Body of pancreas (tissue), 4 donors: ENCODE data around the gene SELENOT. TPM values are rescaled to one million over a fixed set of nuclear protein-coding genes. Genes with fewer than 3 reads are reported as not detected.

Experiments used
- ATAC-seq: fragments of 150-250 bp; one replicate; pipeline ENCODE4 v1.9.1; 2016
- DNase-seq, 4 donors: peaks; one replicate each; pipeline ENCODE4 v3.0.0-alpha.2; 2019
- H3K27ac ChIP-seq, 4 donors: fragments of 200-600 bp; sonication (generic); 1 replicate in 3 of 4; 2 replicates in 1 of 4; pipeline versions ENCODE4 v1.5.1 to v1.6.1; 2016 to 2019; ENCODE audit warnings: mild to moderate bottlenecking in 1 of 4, mixed read lengths in 1 of 4, moderate library complexity in 1 of 4
- H3K27me3 ChIP-seq, 2 donors: fragments of 200-600 bp; sonication (generic); one replicate each; pipeline ENCODE4 v1.6.0; 2016; ENCODE audit warnings: mild to moderate bottlenecking in 1 of 2
- H3K36me3 ChIP-seq, 2 donors: fragments of 200-600 bp; sonication (generic); replicated peaks in 1 of 2; 2 replicates each; pipeline ENCODE4 v1.5.1; 2016; ENCODE audit warnings: low read depth in 2 of 2; ENCODE audit not compliant: insufficient read depth in 1 of 2
- H3K4me1 ChIP-seq: fragments of 200-600 bp; sonication (generic); one replicate; pipeline ENCODE4 v1.6.0; 2016
- H3K4me3 ChIP-seq, 2 donors: fragments of 200-600 bp; sonication (generic); 1 replicate in 1 of 2; 2 replicates in 1 of 2; pipeline ENCODE4 v1.5.1; 2016 to 2019
- H3K9me3 ChIP-seq, 3 donors: fragments of 200-600 bp; sonication (generic); 1 replicate in 2 of 3; 2 replicates in 1 of 3; pipeline ENCODE4 v1.5.1; 2016
- CTCF ChIP-seq, 7 experiments: fragments of 450-650 bp in 4 of 7; fragments of 200-600 bp in 3 of 7; sonication (generic) in 3 of 7; IDR thresholded peaks; one replicate each; pipeline ENCODE4 v1.5.1; 2016 to 2019; ENCODE audit warnings: antibody characterized with exemption in 7 of 7
- POLR2A ChIP-seq, 3 donors: fragments of 450-650 bp; IDR thresholded peaks; one replicate each; pipeline ENCODE4 v1.6.1; 2016; ENCODE audit warnings: antibody characterized with exemption in 3 of 3, mild to moderate bottlenecking in 2 of 3
- WGBS, 2 donors: methylation state at CpG; one replicate each; pipeline ENCODE4 v1.1.5; 2017; 5-methylcytosine and 5-hydroxymethylcytosine counted together
- intact Hi-C: fragments of 100-400 bp; cut with DNase I; formaldehyde crosslinking; loops from one replicate; pipeline ENCODE4 v1.15.1; 2023
- total RNA-seq, 2 donors: library from RNA; depleted of rRNA; stranded (reverse); fragments of >200 nt; gene quantifications; one replicate each; pipeline ENCODE4 v1.1.0, GENCODE V29; 2016

SELENOT gene
- total RNA-seq, 2 donors from 2014 or later: 20.2 to 21.4 TPM

DNA sequence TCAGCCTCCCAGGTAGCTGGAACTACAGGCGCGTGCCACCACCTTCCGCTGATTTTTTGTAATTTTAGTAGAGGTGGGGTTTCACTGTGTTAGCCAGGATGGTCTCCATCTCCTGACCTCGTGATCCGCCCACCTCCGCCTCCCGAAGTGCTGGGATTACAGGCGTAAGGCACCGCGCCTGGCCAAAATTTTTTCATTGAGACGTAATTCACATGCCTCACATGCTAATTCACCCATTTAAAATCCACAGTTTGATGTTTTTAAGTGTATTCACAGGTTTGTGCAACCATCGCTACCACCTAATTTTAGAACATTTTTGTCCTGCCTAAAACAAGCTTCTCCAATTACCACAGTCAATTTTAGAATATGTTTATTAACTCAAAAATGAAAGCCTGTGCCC is 37.1 kb downstream of the SELENOT start:
- intact Hi-C loops: no loop called here
- 92 to 97% methylated on average over 12 of the region's 12 CpGs for WGBS, 2 donors

DNA sequence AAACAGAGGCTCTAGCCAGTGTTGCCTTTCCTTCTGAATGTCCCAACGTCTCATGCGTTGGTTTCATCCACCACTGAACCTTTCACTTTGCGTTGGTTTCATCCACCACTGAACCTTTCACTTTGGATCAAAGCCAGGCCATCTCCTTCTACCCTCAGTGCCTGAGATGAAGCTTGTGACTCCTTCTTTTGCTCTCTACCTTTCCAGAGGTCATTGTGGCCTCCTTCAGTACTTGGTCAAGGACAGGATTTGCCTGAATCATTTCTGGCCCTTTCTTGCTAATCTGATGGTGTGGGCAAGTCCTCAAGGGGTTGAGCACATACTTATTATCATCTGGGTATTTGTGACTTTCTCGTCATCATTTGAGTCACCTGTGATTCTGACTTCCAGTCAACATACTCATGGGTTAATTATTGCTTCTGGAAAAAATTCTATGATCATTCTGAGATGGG is 50.0 kb downstream of the SELENOT start:
- ATAC-seq (no peak), DNase-seq (no peak)
- intact Hi-C loops: no loop called here
- Histone ChIP-seq H3K4me3 (no peak overlapping the region), H3K27ac (no peak overlapping the region), H3K9me3 (no peaks in the 10 kb centered on the region), H3K27me3 (no peaks in the 10 kb centered on the region), H3K36me3 (no peaks in the 10 kb centered on the region), H3K4me1 (no peaks in the 10 kb centered on the region)
- 77 to 79% methylated on average over 4 of the region's 4 CpGs for WGBS, 2 donors
- TF ChIP-seq CTCF (IDR thresholded peaks at IDR 0.05) (no peak), POLR2A (IDR thresholded peaks at IDR 0.05) (no peak)

More for the DNA sequence above, 37.1 kb downstream of the SELENOT start:
- Histone ChIP-seq H3K27me3 (no peaks in the 10 kb centered on the region), H3K27ac (no peak overlapping the region), H3K4me1 (no peaks in the 10 kb centered on the region), H3K36me3 (no peaks in the 10 kb centered on the region), H3K4me3 (no peak overlapping the region), H3K9me3 (no peaks in the 10 kb centered on the region)
- no peak for DNase-seq
- ATAC-seq: no peak
- TF ChIP-seq POLR2A (IDR thresholded peaks at IDR 0.05) (no peak), CTCF (IDR thresholded peaks at IDR 0.05) (no peak)

- Histone ChIP-seq H3K4me1 (no peaks in the 10 kb centered on the region), H3K27me3 (no peaks in the 10 kb centered on the region), H3K4me3 (no peak overlapping the region), H3K27ac (no peak overlapping the region), H3K36me3 (no peaks in the 10 kb centered on the region), H3K9me3 (no peaks in the 10 kb centered on the region)
- WGBS, 2 donors: 61 to 69% methylated on average over 4 of the region's 4 CpGs
- DNase-seq (no peak), ATAC-seq (no peak)
- TF ChIP-seq CTCF (IDR thresholded peaks at IDR 0.05): no peak
- TF ChIP-seq POLR2A (IDR thresholded peaks at IDR 0.05): no peak
- intact Hi-C loops: no loop called here
Measured at GRCh38 chr3:150656316-150656715, 53.2 kb downstream of the SELENOT start.

- 66 to 75% methylated on average over 7 of the region's 7 CpGs for WGBS, 2 donors
- H3K27me3 ChIP-seq: no peaks in the 10 kb centered on the region
- TF ChIP-seq CTCF (IDR thresholded peaks at IDR 0.05): no peak
- TF ChIP-seq POLR2A (IDR thresholded peaks at IDR 0.05): no peak
- no peaks in the 10 kb centered on the region for H3K36me3 ChIP-seq
- no peaks in the 10 kb centered on the region for H3K9me3 ChIP-seq
- intact Hi-C loops: no loop called here
- no peak for DNase-seq
- H3K4me3 ChIP-seq: no peak overlapping the region
- ATAC-seq: no peak
- H3K27ac ChIP-seq: no peak overlapping the region
- no peaks in the 10 kb centered on the region for H3K4me1 ChIP-seq
Measured at GRCh38 chr3:150662410-150663200, 59.5 kb downstream of the SELENOT start.

GRCh38 chr3:150663461-150663860 is 60.3 kb downstream of the SELENOT start:
- Histone ChIP-seq H3K27ac (no peak overlapping the region), H3K27me3 (no peaks in the 10 kb centered on the region), H3K4me1 (no peaks in the 10 kb centered on the region), H3K36me3 (no peaks in the 10 kb centered on the region), H3K9me3 (no peaks in the 10 kb centered on the region), H3K4me3 (no peak overlapping the region)
- ATAC-seq (no peak), DNase-seq (no peak)
- 80 to 88% methylated on average over 8 of the region's 8 CpGs for WGBS, 2 donors
- TF ChIP-seq POLR2A (IDR thresholded peaks at IDR 0.05): no peak
- no peak for TF ChIP-seq CTCF (IDR thresholded peaks at IDR 0.05)
- intact Hi-C loops: no loop called here
